ENCODE data around the gene GUCY1A1.

The GUCY1A1 gene

GRCh38 chr4:155694100-155694785 is 27.6 kb downstream of the GUCY1A1 start:
- DNase-seq = no peak

DNA sequence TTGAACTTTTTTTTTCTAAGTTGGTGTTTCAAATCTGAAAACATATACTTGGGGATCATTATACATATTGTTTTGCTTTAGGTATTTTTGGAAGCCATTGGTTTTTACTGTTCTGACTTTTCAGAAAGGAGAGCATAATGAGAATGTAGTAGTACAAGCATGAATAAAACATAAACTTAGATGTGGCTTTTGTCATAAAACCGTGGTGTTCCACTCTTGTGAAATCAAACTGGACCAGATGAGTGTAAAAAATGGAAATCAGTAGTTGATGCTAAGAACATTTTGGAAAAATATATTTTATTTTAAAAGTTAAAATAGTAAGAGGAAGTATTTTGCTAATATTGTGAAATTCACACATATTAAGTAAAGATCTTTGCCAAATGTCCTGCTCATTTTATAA is 29.6 kb downstream of the GUCY1A1 start:
- no peak for DNase-seq

DNA sequence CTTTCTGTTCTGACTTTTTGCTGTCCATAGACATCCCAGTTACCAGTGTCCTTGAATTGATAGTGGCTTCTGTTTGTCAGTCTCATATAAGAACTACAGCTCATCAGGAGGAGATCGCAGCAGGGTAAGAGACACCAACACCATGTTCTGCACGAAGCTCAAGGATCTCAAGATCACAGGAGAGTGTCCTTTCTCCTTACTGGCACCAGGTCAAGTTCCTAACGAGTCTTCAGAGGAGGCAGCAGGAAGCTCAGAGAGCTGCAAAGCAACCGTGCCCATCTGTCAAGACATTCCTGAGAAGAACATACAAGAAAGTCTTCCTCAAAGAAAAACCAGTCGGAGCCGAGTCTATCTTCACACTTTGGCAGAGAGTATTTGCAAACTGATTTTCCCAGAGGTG is 30.1 kb downstream of the GUCY1A1 start:
- DNase-seq = no peak

DNA sequence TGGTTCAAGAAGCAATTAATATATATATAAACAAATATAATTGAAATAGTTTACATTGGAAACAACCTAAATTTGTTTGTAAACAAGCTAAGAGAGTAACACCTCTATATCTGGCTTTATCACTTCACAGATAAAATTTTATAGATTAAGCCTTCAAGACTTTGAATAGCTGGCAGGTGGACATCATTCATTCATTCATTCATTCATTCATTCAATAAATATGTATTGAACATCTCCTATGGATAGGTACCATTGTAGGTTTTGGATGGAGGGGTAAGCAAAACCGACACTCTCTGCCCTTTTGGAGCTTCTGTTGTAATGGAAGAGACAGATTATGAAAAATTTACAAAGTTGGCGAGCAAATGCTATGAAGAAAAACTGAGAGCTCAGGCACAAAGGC is 35.2 kb downstream of the GUCY1A1 start:
- DNase-seq = no peak

DNA sequence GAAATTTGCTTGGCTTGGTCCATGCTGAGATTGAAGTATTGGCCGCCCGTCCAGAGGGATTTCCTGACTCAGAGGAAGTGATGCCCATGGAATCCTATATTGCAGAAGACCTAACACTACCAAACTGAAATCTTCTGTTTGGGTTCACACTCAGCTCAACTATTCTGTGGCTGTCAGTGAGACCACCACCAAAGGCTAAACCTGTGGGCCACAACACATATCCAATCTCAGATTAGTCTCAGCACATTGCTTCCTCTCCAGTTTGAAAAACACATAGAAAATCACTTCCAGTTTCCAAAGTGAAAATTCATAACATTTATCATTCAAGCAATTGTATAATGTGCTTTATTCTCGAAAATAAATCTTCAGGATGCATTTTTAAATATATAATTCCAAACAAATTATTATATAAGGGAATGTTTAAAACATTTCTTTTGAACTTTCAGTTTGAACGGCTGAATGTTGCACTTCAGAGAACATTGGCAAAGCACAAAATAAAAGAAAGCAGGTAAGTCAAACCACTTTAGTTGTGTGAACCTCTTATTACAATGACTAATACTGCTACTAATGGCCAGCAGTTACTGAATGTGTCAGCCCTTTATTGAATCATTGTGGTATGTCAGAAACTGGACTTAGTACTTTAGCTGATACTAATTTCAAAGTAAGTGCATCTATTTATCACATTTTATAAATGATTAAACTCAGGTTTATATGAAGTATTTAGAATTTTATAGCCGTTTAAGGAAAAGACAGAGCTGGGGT is 37.0 kb downstream of the GUCY1A1 start:
- DNase-seq = no peak

- no peak for DNase-seq
Measured at GRCh38 chr4:155704841-155705404, 38.3 kb downstream of the GUCY1A1 start.

DNA sequence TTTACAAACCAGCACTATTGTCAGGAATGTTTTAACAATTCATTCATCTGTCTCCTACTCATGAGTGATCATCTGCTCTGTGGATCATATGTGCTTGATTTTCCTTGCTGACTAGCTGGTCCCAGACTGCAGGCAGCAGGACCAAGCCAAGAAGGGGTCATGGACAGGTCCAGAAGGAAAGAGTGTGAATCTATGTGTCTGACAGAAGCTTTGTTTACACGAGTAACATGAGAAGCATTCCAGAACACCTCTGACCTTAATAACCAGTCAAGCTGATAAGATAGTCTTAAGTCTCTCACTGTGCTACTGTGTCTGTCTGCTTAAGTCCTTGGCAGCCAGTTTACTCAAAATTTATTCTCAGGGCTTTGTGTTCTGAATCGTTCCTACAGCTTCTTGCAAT is 39.0 kb downstream of the GUCY1A1 start:
- DNase-seq = no peak

DNA sequence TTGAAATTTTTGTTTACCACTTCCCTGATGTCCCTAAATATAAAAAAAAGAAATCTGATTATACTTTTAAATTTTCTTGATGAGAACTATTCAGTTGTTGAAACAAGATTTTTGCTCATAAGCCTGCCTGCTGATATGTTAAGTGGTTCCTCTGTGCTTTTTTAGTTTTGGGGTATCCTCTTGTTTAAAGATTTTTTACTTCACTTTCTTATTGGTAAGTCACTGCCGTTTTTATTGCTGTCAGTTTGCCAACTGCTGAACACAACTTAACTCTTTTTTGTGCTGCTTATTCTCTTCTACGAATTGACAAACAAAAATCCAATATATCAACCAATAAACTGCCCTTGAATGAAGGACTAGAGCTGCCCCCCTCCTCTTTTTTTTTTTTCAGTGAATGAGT is 39.5 kb downstream of the GUCY1A1 start:
- no peak for DNase-seq

- no peak for DNase-seq
Measured at GRCh38 chr4:155707251-155707650, 40.6 kb downstream of the GUCY1A1 start.

GRCh38 chr4:155708782-155709181 is 42.1 kb downstream of the GUCY1A1 start:
- DNase-seq = no peak

DNA sequence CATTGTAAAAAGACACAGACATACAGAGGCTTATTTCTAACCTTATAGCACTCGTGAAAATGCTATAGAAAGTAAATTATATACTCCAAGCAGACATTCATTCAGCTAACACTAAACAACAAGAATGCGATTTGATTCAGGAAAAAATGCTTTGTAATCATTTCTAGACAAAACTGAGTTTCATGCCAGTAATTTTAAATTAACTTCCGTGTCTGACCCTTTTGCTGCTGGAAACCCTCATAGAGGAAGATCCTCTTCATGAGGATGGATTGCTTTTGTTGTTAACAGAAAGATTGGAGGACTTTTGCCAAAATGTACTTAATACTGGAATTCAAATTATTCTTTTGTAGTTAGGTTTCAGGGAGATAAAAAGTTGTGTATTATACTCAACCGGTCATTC is 43.3 kb downstream of the GUCY1A1 start:
- DNase-seq = no peak

DNA sequence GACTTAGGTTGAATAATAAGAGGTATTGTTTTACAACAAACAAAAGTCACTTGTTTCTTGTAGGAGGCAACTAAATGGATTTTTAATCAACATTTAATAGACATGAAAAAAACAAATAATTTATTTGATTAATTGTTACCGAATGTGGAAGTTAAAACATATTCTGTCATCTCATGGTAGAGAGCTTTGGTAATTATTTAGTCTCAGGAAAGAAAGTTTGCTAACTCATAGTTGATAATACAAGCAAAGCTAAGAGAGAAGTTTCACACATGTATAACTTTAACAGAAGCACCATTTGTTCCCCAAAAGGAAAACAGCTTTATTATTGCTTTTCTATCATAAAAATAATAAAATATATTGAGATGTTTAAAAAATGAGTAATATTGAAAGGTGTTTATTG is 44.9 kb downstream of the GUCY1A1 start:
- DNase-seq = no peak

DNA sequence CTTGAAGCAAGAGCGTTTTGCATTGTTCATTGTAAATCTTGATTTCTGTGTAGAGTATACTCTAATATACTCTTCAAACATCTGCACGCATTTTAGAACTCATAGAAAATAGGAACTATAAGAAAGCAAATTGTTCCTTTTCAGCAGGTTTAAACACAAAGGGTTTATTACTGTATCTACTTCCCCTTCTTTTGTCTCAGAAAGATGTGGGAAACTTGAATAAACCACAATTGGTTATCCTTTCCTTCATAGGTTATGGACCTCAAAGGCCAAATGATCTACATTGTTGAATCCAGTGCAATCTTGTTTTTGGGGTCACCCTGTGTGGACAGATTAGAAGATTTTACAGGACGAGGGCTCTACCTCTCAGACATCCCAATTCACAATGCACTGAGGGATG is 46.2 kb downstream of the GUCY1A1 start:
- no peak for DNase-seq

- DNase-seq = no peak
Measured at GRCh38 chr4:155713911-155714310, 47.3 kb downstream of the GUCY1A1 start.

GRCh38 chr4:155722336-155722735 is 55.7 kb downstream of the GUCY1A1 start:
- DNase-seq = no peak

DNA sequence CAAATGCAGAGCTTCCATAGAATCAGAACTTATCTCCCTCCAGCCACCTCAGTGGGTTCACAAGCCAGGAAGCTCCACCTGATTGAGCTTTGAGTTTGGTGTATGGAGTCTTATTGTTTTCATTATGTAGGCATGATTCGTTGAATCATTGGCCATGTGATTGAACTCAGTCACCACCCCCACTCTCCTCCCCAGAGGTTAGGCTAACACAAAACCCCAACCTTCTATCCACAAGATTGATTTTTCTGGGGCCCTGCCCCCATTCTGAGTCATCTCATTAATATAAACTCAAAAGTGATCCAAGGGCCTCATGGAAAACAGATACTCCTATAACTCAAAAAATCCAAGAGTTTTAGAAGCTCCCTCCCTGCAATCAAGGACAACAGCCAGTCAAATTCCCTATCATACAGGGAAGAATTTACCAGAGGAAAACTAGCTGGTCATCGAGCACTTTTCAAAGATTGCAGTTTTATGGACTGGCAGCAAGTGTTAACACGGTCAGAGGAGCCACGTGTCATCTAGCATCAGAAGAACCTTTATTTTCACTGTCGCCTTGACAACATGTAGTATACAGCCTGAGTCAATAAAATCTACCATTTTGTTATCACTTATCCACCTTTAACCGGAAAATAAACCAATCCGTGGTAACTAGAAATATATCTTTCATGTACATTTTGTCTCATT is 56.3 kb downstream of the GUCY1A1 start:
- DNase-seq = no peak

DNA sequence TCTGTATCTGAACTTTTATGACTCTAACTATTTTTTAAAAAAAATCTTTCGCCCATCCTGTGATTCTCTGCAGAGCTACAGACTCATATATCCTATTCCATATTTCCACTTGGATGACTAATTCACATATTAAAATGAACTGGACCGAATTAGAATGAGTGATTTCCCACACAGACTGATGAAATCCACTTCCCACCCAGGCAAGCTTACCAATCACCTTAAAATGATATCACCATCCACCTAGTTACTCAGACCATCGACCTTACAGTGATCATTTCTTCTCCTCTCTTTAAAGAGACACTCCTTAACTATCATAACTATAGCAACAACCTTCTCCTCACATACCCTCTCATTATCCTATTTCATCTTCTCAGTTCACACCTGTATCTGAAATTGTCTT is 58.1 kb downstream of the GUCY1A1 start:
- DNase-seq = no peak

DNA sequence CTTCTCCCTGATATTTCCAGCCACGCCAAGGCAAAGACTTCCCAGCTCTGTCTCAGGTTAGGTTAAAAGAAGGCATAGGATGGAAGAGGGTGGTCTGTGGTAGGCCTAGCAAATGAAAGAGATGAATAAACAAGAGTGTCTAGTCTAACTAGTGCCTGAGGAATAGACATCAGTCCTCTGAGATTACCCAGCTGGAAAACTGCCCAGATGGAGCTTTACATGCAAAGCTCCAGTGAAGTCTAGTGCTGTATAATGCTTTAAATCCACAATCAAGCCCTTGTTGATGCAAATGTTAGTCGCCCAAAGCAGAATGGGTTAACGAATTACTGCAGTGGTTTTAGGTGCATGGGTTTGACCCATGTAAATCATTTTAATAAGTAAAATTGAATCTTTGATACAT is 67.4 kb downstream of the GUCY1A1 start:
- DNase-seq = no peak

DNA sequence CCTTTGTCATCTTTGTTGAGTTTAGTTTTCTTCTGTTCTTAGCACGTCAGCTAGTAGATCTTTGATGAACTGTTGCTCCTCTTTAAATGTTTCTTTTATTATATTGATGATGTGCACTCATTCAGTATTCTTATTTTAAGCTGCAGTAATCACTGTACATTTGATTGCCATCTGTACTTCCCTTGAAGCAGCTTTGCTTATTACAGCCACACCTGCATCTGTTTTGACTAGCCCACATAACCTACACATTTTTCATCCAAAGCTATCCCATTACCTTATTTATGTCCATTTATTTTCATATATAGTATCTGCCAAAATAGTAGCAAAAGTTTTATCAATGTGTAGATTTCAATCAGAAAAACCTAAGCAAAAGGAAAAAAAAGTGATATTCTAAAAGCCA is 68.3 kb downstream of the GUCY1A1 start:
- DNase-seq = no peak

DNA sequence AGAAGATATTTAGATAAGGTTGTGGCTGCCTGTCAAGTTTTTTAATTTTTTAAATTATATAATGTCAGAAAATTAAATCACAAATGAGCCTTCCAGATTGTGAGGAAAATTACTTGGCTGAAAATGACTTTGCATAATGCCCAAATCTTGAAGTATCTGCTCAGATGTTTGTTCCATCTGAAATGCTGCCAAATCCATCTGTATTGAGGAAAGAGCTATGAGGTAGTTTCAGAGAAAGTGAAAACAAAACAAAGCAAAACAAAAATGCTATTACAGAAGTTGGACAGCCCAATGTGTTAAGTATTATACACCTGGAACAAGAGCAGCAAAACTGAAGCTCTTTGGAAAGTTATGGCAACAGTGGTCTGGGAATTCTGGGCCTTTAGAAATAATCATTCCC is 68.8 kb downstream of the GUCY1A1 start:
- no peak for DNase-seq

DNA sequence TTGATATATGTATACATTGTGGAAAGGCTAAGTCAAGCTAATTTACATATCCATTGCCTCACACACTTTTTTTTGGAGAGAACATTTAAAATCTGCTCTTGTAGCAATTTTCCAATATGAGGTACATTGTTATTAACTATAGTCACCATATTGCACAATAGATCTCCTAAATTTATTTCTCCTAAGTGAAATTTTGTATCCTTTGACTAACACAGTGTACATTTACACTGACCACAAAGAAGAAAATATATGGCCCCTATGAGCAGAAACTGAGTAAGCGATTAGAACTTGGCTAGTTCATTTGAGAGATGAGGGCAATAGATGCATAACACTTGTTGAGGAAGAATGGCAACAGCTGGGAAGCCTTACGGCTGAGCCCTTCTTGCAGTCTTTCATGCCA is 71.9 kb downstream of the GUCY1A1 start:
- DNase-seq = no peak

DNA sequence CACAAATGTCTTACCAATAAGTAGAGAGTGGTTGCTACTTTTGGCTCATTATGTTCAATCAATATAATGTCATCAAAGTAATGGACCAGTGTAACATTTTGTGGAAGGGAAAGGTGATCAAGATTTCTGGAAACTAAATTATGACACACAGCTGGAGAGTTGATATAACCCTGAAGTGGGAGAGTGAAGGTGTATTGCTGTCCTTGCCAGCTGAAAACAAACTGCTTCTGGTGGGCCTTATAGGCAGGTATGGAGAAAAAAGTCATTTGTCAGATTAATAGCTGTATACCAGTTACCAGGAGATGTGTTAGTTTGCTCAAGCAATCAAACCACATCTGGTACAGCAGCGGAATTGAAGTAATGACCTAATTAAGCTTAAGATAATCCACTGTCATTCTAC is 74.9 kb downstream of the GUCY1A1 start:
- DNase-seq = no peak

GRCh38 chr4:155742310-155743015 is 75.8 kb downstream of the GUCY1A1 start:
- DNase-seq = no peak
